Activated T-helper 1 cell treated with Interleukin-2 at 50 U/mL for 16 hours (primary cell): ENCODE results near the gene RAD9A.
"Not testable (repeated sequence)": the region's sequence is repeated elsewhere in the genome, so short reads cannot be mapped to it uniquely, and the experiment has no call there.

ENCODE experiments used
- DNase-seq: peaks from one replicate; pipeline ENCODE4 v3.0.0-alpha.2; 2020; ENCODE audit warnings: low read depth

RAD9A gene

GRCh38 chr11:67397536-67397935 lies 5.8 kb downstream of the RAD9A start:
- DNase-seq, result no peak

DNA sequence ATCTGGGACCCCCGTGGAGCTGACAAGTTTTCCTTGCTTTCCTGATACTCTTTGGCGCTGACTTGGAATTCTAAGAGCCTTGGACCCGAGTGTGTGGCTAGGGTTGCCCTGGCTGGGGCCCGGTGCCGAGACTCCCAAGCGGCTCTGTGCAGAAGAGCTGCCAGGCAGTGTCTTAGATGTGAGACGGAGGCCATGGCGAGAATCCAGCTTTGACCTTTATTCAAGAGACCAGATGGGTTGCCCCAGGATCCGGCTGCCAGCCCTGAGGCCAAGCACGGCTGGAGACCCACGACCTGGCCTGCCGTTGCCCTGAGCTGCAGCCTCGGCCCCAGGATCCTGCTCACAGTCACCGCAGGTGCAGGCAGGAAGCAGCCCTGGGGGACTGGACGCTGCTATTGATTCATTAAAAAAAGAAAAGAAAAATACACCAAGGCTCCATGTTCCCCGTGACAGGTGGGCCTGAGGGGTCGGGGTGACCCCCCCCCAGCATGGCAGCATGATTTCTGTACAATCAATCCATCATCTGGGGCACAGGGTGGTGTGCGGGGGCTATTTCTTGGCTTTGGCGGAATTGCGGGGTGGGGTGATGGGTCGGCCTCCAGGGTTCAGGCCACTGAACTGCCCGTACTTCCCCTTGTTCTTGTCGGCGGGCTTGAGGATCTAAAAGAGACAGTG lies 6.3 kb downstream of the RAD9A start:
- DNase-seq, result no peak

GRCh38 chr11:67398661-67399563 lies 7.1 kb downstream of the RAD9A start:
- DNase-seq, result no peak

GRCh38 chr11:67400251-67400941 lies 8.6 kb downstream of the RAD9A start:
- no peak for DNase-seq

DNA sequence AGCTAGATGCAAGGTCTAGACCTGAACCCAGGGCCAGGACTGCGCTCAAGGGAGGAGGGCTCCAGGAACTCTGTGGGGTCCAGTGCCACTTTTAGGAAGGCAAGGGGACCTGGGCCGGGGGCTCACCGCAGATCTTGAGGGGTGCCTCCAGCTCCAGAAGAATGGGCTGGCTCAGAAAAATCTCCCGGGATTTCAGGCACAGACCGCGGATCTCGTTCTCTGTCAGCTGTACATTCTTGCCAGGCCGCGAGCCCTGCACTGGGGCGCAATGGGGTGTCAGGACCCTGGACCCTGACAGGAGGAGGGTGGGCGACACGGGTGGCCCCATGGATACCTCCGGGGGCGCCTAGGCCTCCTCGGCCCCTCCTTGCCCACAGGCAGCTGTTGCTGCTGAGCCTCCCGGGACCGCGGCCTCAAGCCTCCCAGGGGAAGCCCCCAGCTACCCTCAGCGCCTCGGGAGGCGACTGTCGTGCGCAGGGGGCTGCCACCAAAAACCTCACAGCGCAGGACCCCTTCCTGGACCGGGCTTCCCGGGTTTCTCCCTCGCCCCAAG lies 9.2 kb downstream of the RAD9A start:
- DNase-seq, result no peak

GRCh38 chr11:67401495-67402191 lies 9.9 kb downstream of the RAD9A start, which contains the start of gene PPP1CA:
PPP1CA (minus strand) TSS chr11:67401858; CDS start chr11:67401782, 76 bp downstream.
- peak; percentile 90 for DNase-seq

DNA sequence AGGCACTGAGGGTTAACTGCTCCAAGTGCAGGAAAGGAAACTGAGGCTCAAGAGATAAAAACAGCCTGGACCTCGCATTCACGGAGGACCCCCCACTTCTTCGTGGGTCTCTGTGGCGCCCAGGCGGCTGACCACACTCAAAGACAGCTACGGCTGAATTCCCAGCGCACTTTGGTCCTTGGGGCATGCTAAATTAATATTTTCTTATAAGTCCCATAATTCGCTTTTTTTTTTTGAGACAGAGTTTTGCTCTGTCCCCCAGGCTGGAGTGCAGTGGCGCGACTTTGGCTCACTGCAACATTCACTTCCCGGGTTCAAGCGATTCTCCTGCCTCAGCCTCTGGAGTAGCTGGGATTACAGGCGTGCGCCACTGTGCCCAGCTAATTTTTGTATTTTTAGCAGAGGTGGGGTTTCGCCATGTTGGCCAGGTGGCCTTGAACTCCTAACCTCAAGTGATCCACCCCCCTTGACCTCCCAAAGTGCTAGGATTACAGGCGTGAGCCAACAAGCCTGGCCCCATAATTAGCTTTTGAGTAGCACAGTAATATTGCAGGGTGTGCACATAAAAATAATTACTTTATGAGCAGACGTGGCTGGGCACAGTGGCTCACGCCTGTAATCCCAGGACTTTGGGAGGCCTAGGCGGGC lies 10.5 kb downstream of the RAD9A start:
- DNase-seq, result not testable (repeated sequence)

DNA sequence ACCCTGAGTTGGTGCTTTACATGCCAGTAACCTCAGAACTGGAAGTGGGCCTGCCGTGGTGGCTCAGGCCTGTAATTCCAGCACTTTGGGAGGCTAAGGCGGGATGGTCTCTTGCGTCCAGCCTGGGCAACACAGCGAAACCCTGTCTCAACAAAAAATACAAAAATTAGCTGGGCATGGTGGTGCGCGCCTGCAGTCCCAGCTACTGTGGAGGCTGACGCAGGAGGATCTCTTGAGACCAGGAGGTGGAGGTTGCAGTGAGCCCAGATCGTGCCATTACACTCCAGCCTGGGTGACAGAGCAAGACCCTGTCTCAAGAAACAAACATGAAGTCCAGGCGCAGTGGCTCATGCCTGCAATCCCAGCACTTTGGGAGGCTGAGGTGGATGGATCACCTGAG lies 11.3 kb downstream of the RAD9A start:
- not testable (repeated sequence) for DNase-seq

DNA sequence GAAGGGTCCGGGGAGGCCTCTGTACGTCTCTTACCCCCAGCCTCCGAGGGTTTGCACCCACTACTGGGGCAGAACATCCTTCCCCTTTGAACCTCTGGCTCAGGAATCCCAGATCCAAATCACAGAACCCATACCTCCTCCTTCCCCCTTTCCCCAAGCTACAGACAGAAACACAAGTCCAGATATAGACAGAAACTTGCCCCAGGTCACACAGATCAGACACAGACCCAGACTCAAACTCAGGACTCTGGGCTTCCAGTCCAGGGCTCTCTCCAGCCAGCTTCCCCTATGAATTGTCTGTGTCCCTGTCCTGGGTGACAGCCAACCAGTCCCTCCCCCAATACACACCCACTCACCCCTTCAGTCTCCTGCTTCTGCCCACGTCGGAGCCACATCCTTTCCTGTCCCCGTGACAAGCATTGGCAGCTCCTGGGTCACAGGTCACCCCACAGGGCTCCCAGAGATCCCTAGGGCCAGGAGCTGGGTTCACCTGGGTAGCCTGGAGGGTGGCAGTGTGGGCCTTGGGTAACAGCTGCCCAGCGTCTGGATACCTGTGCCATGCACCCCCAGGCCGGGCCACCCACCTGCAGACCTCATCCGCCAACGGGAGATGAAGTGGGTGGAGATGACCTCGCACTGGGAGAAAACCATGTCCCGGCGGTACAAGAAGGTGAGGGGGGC lies 12.9 kb downstream of the RAD9A start:
- DNase-seq, result no peak

DNA sequence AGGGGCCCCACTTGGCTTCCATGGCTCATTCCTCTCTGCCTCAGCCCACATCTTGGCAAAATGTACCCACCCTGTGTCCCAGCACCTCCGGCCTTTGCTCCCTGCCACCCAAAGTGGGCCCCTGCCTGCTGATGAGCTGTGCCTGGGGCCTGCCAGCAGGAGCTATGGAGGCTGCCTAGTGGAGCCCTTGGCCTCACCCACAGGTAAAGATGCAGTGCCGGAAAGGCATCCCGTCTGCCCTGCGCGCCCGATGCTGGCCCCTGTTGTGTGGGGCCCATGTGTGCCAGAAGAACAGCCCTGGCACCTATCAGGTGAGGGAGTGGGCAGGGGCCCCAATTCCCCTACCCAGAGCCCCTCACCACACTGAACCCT lies 13.4 kb downstream of the RAD9A start:
- DNase-seq, result no peak

DNA sequence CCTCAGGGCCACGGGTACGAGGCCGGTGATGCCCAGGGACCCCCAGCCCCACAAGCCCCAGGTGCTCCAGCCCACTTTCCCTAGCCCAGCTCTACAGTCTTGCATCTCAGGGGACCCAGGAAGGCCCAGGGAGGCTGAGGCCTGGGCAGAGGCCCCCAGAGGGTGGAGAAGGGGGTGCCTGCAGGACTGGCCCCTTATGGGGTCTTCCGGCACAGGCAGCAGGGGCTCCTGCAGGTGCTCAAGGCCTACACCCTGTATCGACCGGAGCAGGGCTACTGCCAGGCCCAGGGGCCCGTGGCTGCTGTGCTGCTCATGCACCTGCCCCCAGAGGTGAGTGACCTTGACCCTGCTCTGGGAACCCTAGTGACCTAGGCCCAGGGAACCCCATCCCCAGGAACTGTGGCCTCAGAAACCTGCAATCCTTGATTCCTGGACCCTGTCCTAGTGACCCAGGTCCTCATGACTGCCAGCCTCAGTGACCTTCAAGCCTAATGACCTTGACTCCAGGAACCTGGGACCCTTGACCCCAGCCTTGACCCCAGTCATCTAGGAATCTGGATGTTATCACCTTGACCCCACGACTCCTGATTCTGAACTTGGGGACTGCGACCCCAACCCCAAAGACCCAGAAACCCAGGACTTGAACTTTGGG lies 14.0 kb downstream of the RAD9A start:
- DNase-seq, result no peak

GRCh38 chr11:67406420-67406968 lies 14.7 kb downstream of the RAD9A start:
- no peak for DNase-seq

DNA sequence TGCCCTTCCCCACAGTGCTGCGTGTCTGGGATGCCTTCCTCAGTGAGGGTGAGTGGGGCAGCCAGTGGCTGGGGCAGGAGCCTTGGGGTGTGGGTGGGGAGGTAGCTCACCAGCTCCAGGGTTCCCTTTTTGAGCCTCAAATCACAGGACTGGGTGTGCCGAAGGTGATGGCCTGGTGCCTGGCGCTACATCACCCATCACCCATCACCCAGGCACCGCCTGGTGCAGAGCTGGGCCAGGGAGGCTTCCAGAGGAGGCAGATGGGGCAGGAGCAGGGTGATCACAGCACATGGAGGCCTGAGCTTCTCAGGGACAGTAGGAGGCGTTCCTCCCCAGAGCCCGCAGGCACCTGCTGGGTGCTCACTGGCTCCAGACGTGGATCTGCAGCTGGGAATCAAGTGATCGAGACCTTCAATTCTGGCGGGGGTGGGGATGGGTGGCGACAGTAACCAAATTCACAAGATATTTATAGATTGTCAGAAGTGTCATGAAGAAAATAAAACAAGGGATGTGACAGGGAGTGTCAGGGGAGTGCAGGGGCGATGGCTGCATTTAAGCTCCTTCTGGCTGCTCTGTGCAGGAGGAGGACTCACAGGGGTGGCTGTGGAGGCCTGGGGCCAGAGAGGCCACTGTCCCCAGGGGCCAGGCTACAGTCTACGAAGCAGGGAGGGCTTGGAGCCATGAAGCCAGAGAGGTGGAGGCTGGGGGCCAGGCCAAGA lies 15.3 kb downstream of the RAD9A start:
- DNase-seq, result no peak

GRCh38 chr11:67407688-67408163 lies 15.9 kb downstream of the RAD9A start:
- DNase-seq, result no peak

DNA sequence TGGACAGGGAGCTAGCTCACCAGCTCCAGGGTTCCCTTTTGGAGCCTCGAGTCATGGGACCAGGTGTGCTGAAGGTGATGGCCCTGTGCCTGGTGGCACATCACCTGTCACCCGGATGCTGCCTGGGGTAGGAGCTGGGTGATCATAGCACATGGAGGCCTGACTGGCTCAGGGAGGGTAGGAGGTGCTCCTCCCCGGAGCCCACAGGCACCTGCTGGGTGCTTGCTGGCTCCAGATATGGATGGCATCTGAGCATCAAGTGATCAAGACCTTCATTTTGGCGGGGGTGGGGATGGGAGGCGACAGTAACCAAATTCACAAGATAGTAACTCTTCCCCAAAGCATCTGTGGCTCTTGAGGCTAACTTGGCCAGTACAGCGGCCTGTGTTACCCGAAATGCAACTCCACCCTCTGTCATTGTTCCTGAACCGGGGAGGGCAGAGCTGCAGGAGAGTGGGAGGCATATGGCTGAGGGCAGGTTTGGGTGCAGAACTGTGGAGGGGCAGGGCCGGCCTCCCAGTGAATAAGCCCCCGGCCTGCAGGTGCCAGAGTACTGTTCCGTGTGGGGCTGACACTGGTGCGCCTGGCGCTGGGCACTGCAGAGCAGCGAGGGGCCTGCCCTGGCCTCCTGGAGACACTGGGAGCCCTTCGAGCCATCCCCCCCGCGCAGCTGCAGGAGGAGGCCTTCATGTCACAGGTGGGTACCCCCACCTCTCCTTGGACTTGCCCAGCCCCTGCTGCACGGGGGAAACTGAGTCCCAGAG lies 16.8 kb downstream of the RAD9A start:
- no peak for DNase-seq

GRCh38 chr11:67409261-67409666 lies 17.5 kb downstream of the RAD9A start:
- DNase-seq, result peak; percentile 70

DNA sequence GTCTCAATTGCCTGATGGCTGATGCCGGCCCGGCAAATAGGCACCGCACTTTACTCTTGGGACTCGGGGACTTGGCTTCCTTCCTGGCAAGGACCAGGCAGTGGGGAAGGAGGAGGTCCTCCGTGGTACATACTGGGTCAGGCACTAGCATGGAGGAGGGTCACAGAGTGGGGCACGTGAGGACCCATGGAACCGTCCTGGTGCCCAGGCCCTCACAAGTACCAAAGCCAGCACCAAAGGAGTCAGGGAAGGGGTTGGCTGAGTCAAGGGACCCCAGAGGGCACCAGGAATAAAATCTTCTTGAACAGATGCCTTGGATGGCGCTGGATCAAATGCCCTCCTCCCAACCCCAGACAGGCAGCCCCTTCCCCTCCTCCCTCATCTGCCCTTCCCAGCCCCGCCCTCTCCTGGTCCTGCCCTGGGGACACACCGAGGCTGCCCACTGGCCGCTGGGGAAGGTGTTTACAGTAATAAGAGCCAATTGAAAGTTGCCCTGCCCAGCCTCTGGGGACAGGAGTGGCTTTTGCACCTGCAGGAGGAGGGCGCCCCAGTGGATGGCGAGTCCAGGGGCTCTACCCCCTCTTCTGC lies 18.1 kb downstream of the RAD9A start:
- no peak for DNase-seq

- no peak for DNase-seq
Observed at GRCh38 chr11:67410369-67410831, 18.6 kb downstream of the RAD9A start.
